ENCODE results near the gene CRB1. TPM values are rescaled to one million over a fixed set of nuclear protein-coding genes. Genes with fewer than 3 reads are reported as not detected.

The CRB1 gene
- total RNA-seq, 1 donor, result 0.09 TPM

DNA sequence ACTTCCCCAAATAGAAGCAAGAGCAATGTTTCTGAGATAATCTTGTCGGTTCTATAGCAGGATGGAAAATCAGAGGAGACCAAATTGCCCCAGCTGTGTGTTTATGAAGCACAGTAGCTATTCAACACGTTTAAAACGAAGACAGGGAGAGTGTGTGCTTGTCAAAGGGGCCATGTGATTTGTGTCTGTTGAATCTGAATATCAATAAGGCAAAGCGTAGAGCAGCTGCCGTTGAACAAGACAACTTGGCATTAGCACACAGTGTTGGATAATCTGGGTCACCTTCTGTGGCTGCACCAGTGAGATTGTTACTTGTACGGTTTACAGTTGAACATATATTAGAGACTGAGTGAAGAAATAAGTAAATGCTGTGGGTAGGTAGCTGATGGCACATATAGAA lies 1.0 kb downstream of the CRB1 start:
- TF ChIP-seq, protein P1, sequence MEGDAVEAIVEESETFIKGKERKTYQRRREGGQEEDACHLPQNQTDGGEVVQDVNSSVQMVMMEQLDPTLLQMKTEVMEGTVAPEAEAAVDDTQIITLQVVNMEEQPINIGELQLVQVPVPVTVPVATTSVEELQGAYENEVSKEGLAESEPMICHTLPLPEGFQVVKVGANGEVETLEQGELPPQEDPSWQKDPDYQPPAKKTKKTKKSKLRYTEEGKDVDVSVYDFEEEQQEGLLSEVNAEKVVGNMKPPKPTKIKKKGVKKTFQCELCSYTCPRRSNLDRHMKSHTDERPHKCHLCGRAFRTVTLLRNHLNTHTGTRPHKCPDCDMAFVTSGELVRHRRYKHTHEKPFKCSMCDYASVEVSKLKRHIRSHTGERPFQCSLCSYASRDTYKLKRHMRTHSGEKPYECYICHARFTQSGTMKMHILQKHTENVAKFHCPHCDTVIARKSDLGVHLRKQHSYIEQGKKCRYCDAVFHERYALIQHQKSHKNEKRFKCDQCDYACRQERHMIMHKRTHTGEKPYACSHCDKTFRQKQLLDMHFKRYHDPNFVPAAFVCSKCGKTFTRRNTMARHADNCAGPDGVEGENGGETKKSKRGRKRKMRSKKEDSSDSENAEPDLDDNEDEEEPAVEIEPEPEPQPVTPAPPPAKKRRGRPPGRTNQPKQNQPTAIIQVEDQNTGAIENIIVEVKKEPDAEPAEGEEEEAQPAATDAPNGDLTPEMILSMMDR (IDR thresholded peaks at IDR 0.05; ENCODE audit: insufficient read depth, low read length), result no peak
- DNase-seq (ENCODE audit: low read depth), result no peak
- H3K4me3 ChIP-seq (ENCODE audit: low read depth, low read length), result no peak overlapping the region

DNA sequence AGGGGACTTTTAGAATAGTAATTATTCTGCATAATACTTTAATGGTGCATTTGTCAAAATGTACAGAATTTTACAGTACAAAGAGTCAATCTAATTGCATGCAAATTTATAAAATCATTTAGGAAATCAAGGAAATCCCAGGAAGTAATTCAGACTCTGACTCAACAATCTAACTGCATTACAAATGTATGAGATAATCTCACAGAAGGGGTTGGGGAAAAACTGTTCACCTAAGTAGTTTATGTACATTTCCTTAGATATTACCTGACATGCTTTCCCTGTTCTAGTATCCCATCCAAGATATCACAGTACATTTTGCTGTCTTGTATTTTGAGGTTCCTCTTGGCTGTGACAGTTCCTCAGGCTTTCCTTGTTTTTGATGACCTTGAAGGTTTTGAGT lies 4.7 kb downstream of the CRB1 start:
- no peak for DNase-seq (ENCODE audit: low read depth)
- TF ChIP-seq, protein P1 (IDR thresholded peaks at IDR 0.05; ENCODE audit: insufficient read depth, low read length), result no peak
- no peak overlapping the region for H3K4me3 ChIP-seq (ENCODE audit: low read depth, low read length)

DNA sequence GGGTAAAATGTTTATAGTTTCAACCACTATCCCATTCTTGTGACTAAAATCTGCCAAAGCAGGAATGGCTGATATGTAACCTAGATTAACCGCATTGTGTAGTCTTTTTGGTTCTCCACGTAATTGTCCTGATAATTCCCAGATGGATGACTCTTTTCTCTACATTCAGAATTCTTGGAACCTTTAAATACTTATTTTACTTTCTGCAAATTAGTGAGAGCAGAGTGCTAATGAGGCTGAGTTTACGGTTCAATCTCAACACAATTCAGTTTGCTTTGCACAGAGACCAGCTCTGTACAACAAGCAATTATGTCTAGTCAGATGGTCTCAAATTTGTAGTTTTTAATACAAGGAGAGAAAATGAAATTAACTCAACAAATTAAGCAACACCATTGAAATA lies 9.1 kb downstream of the CRB1 start:
- TF ChIP-seq, protein P1 (IDR thresholded peaks at IDR 0.05; ENCODE audit: insufficient read depth, low read length), result no peak
- no peak for DNase-seq (ENCODE audit: low read depth)
- H3K4me3 ChIP-seq (ENCODE audit: low read depth, low read length), result no peak overlapping the region

DNA sequence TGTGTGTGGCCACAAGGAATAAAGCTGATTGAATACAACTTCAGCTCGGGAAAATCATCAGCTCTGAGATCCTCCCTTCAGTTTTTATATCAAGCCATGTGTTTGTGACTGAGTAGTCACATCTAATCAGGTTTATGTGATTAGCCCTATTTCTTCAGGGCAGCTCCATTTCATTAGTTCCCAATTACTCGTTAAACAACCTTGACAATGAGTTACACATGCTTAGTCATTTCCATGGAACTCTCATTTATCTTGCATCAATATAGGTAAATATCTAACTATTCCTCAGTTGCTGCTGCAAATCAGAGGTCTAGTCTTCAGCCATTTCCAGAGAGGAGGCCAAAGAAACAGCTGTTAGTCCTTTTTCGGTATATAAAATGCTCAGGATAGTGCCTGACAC lies 16.3 kb downstream of the CRB1 start:
- TF ChIP-seq, protein P1 (IDR thresholded peaks at IDR 0.05; ENCODE audit: insufficient read depth, low read length), result no peak
- DNase-seq (ENCODE audit: low read depth), result no peak
- H3K4me3 ChIP-seq (ENCODE audit: low read depth, low read length), result no peak overlapping the region

DNA sequence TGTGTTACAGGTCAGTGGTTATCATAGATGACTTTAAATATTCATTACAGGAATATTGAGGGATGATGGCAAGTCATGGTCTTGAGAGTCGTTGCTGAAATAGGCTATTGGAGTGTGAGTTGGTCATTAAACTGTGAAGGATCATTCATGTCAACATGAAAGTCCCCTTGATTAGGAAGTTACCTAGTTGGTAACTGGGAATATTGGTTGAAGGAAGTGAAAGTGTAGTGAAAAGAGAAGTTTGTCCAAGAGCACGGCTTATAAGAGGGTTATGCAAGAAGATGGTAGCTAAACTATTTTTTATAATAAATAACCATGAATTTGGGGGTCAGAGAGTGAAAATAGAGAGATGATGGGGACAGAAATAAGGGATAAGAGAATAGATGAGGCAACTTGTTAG lies 16.9 kb downstream of the CRB1 start:
- H3K4me3 ChIP-seq (ENCODE audit: low read depth, low read length), result no peak overlapping the region
- TF ChIP-seq, protein P1 (IDR thresholded peaks at IDR 0.05; ENCODE audit: insufficient read depth, low read length), result no peak
- DNase-seq (ENCODE audit: low read depth), result no peak

DNA sequence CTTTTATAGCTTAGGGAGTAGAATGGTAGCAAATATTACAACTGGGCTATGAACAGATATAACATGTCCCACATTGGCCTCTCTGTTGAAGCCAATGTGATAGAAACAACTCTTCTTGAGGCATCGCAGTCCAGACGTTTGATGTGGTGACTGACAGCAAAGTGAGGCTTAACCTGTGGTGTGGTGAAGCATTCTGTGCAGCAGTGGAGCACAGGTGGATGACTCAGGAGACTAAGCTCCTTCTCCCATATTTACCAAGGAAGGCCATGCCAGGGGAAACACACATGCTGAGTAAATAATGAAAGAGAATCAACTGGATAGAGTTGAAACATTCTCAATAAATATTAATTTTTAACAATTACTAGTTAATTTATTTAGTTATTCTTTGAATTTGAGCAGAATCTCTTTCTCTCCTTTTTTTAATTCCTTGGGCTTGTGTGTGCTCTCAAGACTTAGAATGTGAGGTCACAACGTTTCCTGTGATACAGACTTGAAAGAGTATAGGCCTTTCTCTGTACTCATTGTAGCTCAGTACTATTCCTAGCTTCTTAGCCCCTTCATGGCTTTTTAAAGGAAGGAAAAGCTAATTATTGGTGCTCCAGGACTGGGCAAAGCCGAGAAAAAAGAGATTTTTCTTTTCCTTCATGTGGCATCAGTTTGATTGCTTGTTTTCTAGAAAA lies 17.6 kb downstream of the CRB1 start:
- TF ChIP-seq, protein P1 (IDR thresholded peaks at IDR 0.05; ENCODE audit: insufficient read depth, low read length), result no peak
- no peak overlapping the region for H3K4me3 ChIP-seq (ENCODE audit: low read depth, low read length)
- DNase-seq (ENCODE audit: low read depth), result no peak

DNA sequence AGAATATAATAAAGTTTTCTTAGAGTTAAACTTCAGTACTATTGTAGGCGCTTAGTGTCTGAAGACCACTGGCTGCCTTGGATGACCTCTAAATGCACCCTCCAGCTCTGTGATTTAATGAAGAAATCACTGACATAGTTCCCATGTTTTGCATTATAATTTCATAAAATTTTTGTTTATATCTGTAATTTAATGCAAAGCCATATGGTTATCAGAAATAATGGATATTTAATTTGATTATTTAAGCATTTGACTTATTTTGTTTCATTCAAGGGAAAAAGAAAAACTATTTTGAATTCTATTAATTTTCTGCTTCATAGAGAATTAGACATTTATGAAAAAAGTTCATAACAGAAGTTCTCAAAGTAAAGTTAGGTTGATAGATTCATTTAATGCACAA lies 18.6 kb downstream of the CRB1 start:
- no peak for DNase-seq (ENCODE audit: low read depth)
- H3K4me3 ChIP-seq (ENCODE audit: low read depth, low read length), result no peak overlapping the region
- TF ChIP-seq, protein P1 (IDR thresholded peaks at IDR 0.05; ENCODE audit: insufficient read depth, low read length), result no peak
